Endothelial cell of umbilical vein (primary cell): ENCODE data around the gene LHX4. TPM values are rescaled to one million over a fixed set of nuclear protein-coding genes. Genes with fewer than 3 reads are reported as not detected.

Experiments
- BruUV-seq: library from RNA; stranded (reverse); fragments of 400-500 nt; replicated peaks from 2 replicates; lab custom pipeline; 2021; lab: Mats Ljungman, UMichigan
- CTCF ChIA-PET: fragments of 300-600, 350-600 bp; sonication (Branson Sonifier 250); formaldehyde crosslinking; loops from one replicate; lab custom pipeline; 2021; ENCODE audit warnings: antibody characterized with exemption, inconsistent platforms; lab: Charles Lee
- POLR2A ChIA-PET: fragments of 300-600, 350-600 bp; sonication (Branson Sonifier 250); formaldehyde crosslinking; loops from one replicate; lab custom pipeline; 2021; ENCODE audit warnings: antibody characterized with exemption, inconsistent platforms; lab: Charles Lee
- DNase-seq: peaks from one replicate; pipeline ENCODE4 v3.0.0-alpha.2; 2011; ENCODE audit warnings: low read depth, low spot score
- FAIRE-seq: peaks from 2 replicates; lab custom pipeline; 2011; peaks lifted over from hg19 to GRCh38; lab: Jason Lieb, UNC
- H2AFZ ChIP-seq: 2 replicates; pipeline ENCODE4 v1.6.0; 2012; ENCODE audit warnings: low read depth, low read length, control low read depth, inconsistent platforms
- H3K27ac ChIP-seq: 2 replicates; pipeline ENCODE4 v1.5.1; 2011; ENCODE audit warnings: low read depth, mild to moderate bottlenecking, control low read depth, low read length, moderate library complexity; ENCODE audit not compliant: insufficient read depth
- H3K27me3 ChIP-seq, 2 experiments: 2 replicates each; pipeline versions ENCODE4 v1.6.0 to v1.6.1; 2011; ENCODE audit warnings: low read length in 2 of 2, mixed read lengths in 1 of 2; ENCODE audit not compliant: control insufficient read depth in 2 of 2, insufficient read depth in 2 of 2
- H3K36me3 ChIP-seq, 2 experiments: 2 replicates in 1 of 2; 3 replicates in 1 of 2; pipeline ENCODE4 v1.5.1; 2011; ENCODE audit warnings: low read length in 2 of 2, mild to moderate bottlenecking in 1 of 2, moderate library complexity in 1 of 2; ENCODE audit not compliant: control insufficient read depth in 2 of 2, insufficient read depth in 2 of 2; ENCODE audit errors: extremely low read depth in 1 of 2
- H3K4me1 ChIP-seq: 3 replicates; pipeline ENCODE4 v1.5.1; 2011; ENCODE audit warnings: mild to moderate bottlenecking, low read length; ENCODE audit not compliant: control insufficient read depth, insufficient read depth; ENCODE audit errors: extremely low read depth
- H3K4me2 ChIP-seq: 2 replicates; pipeline ENCODE4 v1.6.1; 2011; ENCODE audit warnings: low read length, control low read depth, mixed read lengths; ENCODE audit not compliant: insufficient read depth
- H3K4me3 ChIP-seq, 3 experiments: fragments of 200-600 bp in 1 of 3; sonication (generic), shearing (Covaris generic) in 1 of 3; replicated peaks in 1 of 3; 2 replicates each; pipeline ENCODE4 v1.5.1; 2011 to 2016; ENCODE audit warnings: control low read depth in 3 of 3, low read length in 3 of 3, mild to moderate bottlenecking in 2 of 3, inconsistent platforms in 1 of 3, low read depth in 1 of 3, moderate library complexity in 1 of 3; ENCODE audit not compliant: insufficient read depth in 1 of 3
- H3K79me2 ChIP-seq: 2 replicates; pipeline ENCODE4 v1.6.0; 2012; ENCODE audit warnings: low read length, inconsistent platforms; ENCODE audit not compliant: control insufficient read depth, insufficient read depth
- H3K9ac ChIP-seq: replicated peaks from 2 replicates; pipeline ENCODE3; 2011; ENCODE audit warnings: low read length, control low read depth; ENCODE audit not compliant: insufficient read depth; ENCODE audit errors: extremely low read depth
- H3K9me1 ChIP-seq: replicated peaks from 3 replicates; pipeline ENCODE4 v1.6.0; 2011; ENCODE audit warnings: mild to moderate bottlenecking, low read length; ENCODE audit not compliant: control insufficient read depth, insufficient read depth; ENCODE audit errors: extremely low read depth
- H3K9me3 ChIP-seq: replicated peaks from 2 replicates; pipeline ENCODE4 v1.5.1; 2012; ENCODE audit warnings: low read length, inconsistent platforms; ENCODE audit not compliant: control insufficient read depth, insufficient read depth
- H4K20me1 ChIP-seq: replicated peaks from 2 replicates; pipeline ENCODE3; 2011; ENCODE audit warnings: mild to moderate bottlenecking, low read length; ENCODE audit not compliant: control insufficient read depth, insufficient read depth; ENCODE audit errors: extremely low read depth
- CTCF ChIP-seq, 2 donors: IDR thresholded peaks; 1 replicate in 1 of 2; 2 replicates in 1 of 2; pipeline ENCODE4 v1.5.1; 2011; ENCODE audit warnings: low read length in 2 of 2, mild to moderate bottlenecking in 2 of 2, moderate library complexity in 2 of 2, control low read depth in 1 of 2, inconsistent platforms in 1 of 2, low read depth in 1 of 2; ENCODE audit not compliant: insufficient read depth in 1 of 2; ENCODE audit errors: extremely low read depth in 1 of 2
- EZH2 ChIP-seq: IDR thresholded peaks from 2 replicates; pipeline ENCODE4 v1.6.1; 2012; ENCODE audit warnings: borderline replicate concordance, low read depth, mild to moderate bottlenecking, moderate library complexity, low read length, inconsistent platforms; ENCODE audit not compliant: severe bottlenecking
- FOS ChIP-seq: IDR thresholded peaks from 2 replicates; pipeline ENCODE4 v1.6.1; 2011; ENCODE audit warnings: mild to moderate bottlenecking, low read length, moderate library complexity, borderline replicate concordance; ENCODE audit not compliant: insufficient read depth
- GATA2 ChIP-seq: IDR thresholded peaks from 2 replicates; pipeline ENCODE4 v1.7.0; 2011; ENCODE audit warnings: low read depth, mild to moderate bottlenecking, moderate library complexity, mixed read lengths, low read length; ENCODE audit not compliant: insufficient read length, insufficient read depth
- JUN ChIP-seq: IDR thresholded peaks from 2 replicates; pipeline ENCODE4 v1.6.1; 2011; ENCODE audit warnings: borderline replicate concordance, low read depth; ENCODE audit not compliant: insufficient read length, insufficient read depth
- MAX ChIP-seq: IDR thresholded peaks from 2 replicates; pipeline ENCODE4 v1.6.1; 2011; ENCODE audit not compliant: insufficient read depth, insufficient read length
- MYC ChIP-seq: IDR thresholded peaks from one replicate; pipeline ENCODE4 v1.6.1; 2011; ENCODE audit warnings: mild to moderate bottlenecking, low read depth, low read length
- POLR2A ChIP-seq: IDR thresholded peaks from 2 replicates; pipeline ENCODE4 v1.6.1; 2012; ENCODE audit warnings: low read depth, mild to moderate bottlenecking, control low read depth, low read length
- POLR2AphosphoS5 ChIP-seq: IDR thresholded peaks from 2 replicates; pipeline ENCODE4 v1.6.1; 2012; ENCODE audit warnings: low read depth, mild to moderate bottlenecking, control low read depth, low read length, moderate library complexity; ENCODE audit not compliant: insufficient read depth
- dilution Hi-C: fragments of 300-500 bp; cut with MboI; formaldehyde crosslinking; loops from one replicate; pipeline ENCODE4 v1.15.0; 2019; ENCODE audit warnings: low sequenced_read_pairs; ENCODE audit not compliant: extremely low pct_ligation_motif_present
- intact Hi-C: fragments of 100-400 bp; cut with micrococcal nuclease; formaldehyde crosslinking; loops from one replicate; pipeline ENCODE4 v1.10.0; 2022
- polyA plus RNA-seq, 4 experiments: library from polyadenylated mRNA; depleted of rRNA in 3 of 4; stranded (reverse) in 3 of 4; unstranded in 1 of 4; fragments of >200 nt; gene quantifications; 2 replicates each; pipeline versions ENCODE4 v1.2.1 to v1.2.3, GENCODE V29; 2011 to 2012; ENCODE audit warnings: missing spikeins in 1 of 4
- total RNA-seq: library from RNA; stranded (reverse); gene quantifications from 2 replicates; pipeline ENCODE4 v1.2.3, GENCODE V29; 2021

The LHX4 gene
- total and polyA plus RNA-seq, 2 donors (not counting 3 experiments of a cell fraction or from before 2014, with no cell fraction given) = not detected

DNA sequence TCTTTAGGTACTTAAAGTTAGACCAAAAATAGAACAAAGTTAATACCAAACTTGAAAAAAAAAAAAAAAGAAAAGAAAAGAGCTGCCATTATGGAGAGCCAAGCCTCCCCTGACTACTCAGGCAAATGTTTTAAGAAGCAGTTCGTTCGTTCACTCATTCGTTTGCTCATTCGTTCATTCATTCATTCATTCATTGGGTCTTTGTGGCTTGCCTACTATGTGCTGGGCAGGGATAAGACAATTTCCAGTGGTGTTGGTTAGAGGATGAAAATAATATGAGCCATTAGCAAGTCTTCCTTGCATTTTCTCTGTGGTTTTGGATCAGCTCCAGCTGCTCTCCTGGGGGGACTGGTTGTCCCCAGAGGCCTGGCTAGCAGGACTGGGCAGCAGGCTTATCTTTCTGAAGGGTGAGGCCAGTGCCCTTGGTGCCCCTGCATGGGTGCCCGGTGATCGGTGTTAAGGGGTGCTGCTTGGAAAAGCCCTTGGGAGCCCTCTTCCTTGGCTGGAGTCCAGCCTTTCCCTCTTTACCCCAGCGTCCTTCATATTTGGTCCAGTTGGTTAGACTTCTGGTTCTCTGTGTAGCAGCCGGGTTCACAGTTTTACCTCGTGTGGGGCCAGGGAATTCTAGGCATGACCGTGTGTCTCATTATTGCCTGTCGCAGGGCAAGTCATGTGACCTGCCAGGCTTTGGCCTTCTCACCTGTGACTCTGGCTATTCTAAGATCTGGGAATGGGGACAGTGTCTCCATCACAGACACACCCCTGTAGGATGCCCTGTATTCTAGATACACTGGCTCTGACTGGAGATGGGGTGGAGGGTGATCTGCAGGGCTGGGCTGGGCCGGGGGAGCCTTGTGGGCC, 32.8 kb downstream of the LHX4 start:
- FAIRE-seq = no peak
- Histone ChIP-seq H3K27me3 (no peaks in the 10 kb centered on the region), H4K20me1 (no peaks in the 10 kb centered on the region), H2AFZ (no peak overlapping the region), H3K79me2 (no peaks in the 10 kb centered on the region), H3K36me3 (no peaks in the 10 kb centered on the region), H3K4me3 (no peak overlapping the region), H3K4me1 (no peaks in the 10 kb centered on the region), H3K27ac (no peak overlapping the region), H3K4me2 (no peak overlapping the region), H3K9ac (no peak overlapping the region), H3K9me1 (no peaks in the 10 kb centered on the region), H3K9me3 (no peaks in the 10 kb centered on the region)
- DNase-seq = no peak
- BruUV-seq = no TSS peak
- dilution Hi-C loops (no loop called here), intact Hi-C loops (no loop called here)
- POLR2A ChIA-PET = no interaction called here
- CTCF ChIA-PET = interaction anchor here (2.4 to 3.1 kb wide), 2 partner anchors 10 to 20 kb away, joined by 11 to 28 read pairs; no protein-coding TSS in a partner anchor
- TF ChIP-seq POLR2A (no peak), MAX (no peak), FOS (no peak), CTCF (IDR thresholded peaks at IDR 0.05; ENCODE audit: extremely low read depth in 1 of 2, insufficient read depth in 1 of 2, low read depth in 1 of 2, low read length in 2 of 2) (no peak), POLR2AphosphoS5 (no peak), GATA2 (no peak), JUN (no peak), MYC (no peak), EZH2 (no peak)
